ENCODE data around the gene NRG3.

The NRG3 gene

GRCh38 chr10:82572744-82573143, 697.8 kb downstream of the NRG3 start:
- DNase-seq (ENCODE audit: low spot score): no peak
- no peak for TF ChIP-seq CTCF (IDR thresholded peaks at IDR 0.05)
- no peak overlapping the region for H3K27ac ChIP-seq
- no peak overlapping the region for H3K4me3 ChIP-seq

- no peak for DNase-seq (ENCODE audit: low spot score)
- no peak overlapping the region for H3K4me3 ChIP-seq
- no peak for TF ChIP-seq CTCF (IDR thresholded peaks at IDR 0.05)
- H3K27ac ChIP-seq: no peak overlapping the region
Measured at GRCh38 chr10:82574081-82574480, 699.1 kb downstream of the NRG3 start.

GRCh38 chr10:82575318-82575717, 700.3 kb downstream of the NRG3 start:
- no peak for DNase-seq (ENCODE audit: low spot score)
- no peak for TF ChIP-seq CTCF (IDR thresholded peaks at IDR 0.05)
- no peak overlapping the region for H3K27ac ChIP-seq
- no peak overlapping the region for H3K4me3 ChIP-seq

GRCh38 chr10:82576093-82576492, 701.1 kb downstream of the NRG3 start:
- H3K27ac ChIP-seq: no peak overlapping the region
- no peak for TF ChIP-seq CTCF (IDR thresholded peaks at IDR 0.05)
- no peak overlapping the region for H3K4me3 ChIP-seq
- DNase-seq (ENCODE audit: low spot score): no peak

- H3K27ac ChIP-seq: no peak overlapping the region
- no peak for TF ChIP-seq CTCF (IDR thresholded peaks at IDR 0.05)
- DNase-seq (ENCODE audit: low spot score): no peak
Measured at GRCh38 chr10:82581940-82582339, 706.9 kb downstream of the NRG3 start.

GRCh38 chr10:82591421-82591820, 716.4 kb downstream of the NRG3 start:
- no peak overlapping the region for H3K4me3 ChIP-seq
- no peak for DNase-seq (ENCODE audit: low spot score)
- TF ChIP-seq CTCF (IDR thresholded peaks at IDR 0.05): no peak
- no peak overlapping the region for H3K27ac ChIP-seq

More at GRCh38 chr10:82581940-82582339, 706.9 kb downstream of the NRG3 start:
- H3K4me3 ChIP-seq: no peak overlapping the region

GRCh38 chr10:82597840-82598239, 722.8 kb downstream of the NRG3 start:
- no peak overlapping the region for H3K27ac ChIP-seq
- TF ChIP-seq CTCF (IDR thresholded peaks at IDR 0.05): no peak
- no peak overlapping the region for H3K4me3 ChIP-seq
- no peak for DNase-seq (ENCODE audit: low spot score)
